K562 (cell line): ENCODE results near the gene VPS11. TPM values are rescaled to one million over a fixed set of nuclear protein-coding genes. Genes with fewer than 3 reads are reported as not detected.

ENCODE experiments used
- ATAC-seq: fragments of 200-7000 bp; cut with Tn5 transposase; 3 replicates; pipeline ENCODE4 v1.9.1; 2020; ENCODE audit warnings: moderate library complexity
- BruUV-seq: library from RNA; stranded (reverse); fragments of 400-500 nt; replicated peaks from 2 replicates; lab custom pipeline; 2021; lab: Mats Ljungman, UMichigan
- CTCF ChIA-PET: fragments of 300-600 bp; formaldehyde crosslinking; extraction: SDS; loops from one replicate; lab custom pipeline; 2021; ENCODE audit warnings: low intra/inter-chr PET ratio; lab: Yijun Ruan, JAX
- POLR2A ChIA-PET: fragments of 300-600, 350-650 bp; sonication (Branson Sonifier 250); formaldehyde crosslinking; extraction: SDS; loops from one replicate; lab custom pipeline; 2021; ENCODE audit warnings: antibody characterized with exemption, inconsistent platforms; lab: Yijun Ruan, JAX
- DNase-seq, 4 experiments: peaks; one replicate each; pipeline versions ENCODE4 v3.0.0 to v3.0.0-alpha.2; 2011 to 2018; ENCODE audit warnings: low spot score in 3 of 4, mixed read lengths in 3 of 4; ENCODE audit errors: extremely low read depth in 1 of 4
- FAIRE-seq: peaks from 2 replicates; lab custom pipeline; 2011; peaks lifted over from hg19 to GRCh38; lab: Jason Lieb, UNC
- H2AFZ ChIP-seq: 2 replicates; pipeline ENCODE4 v1.6.0; 2011; ENCODE audit warnings: low read depth, low read length, control low read depth, inconsistent platforms
- H3K27ac ChIP-seq: fragments of 200-600 bp; 3 replicates; pipeline ENCODE4 v1.8.0; 2011; ENCODE audit warnings: low read depth, mild to moderate bottlenecking, control low read depth, inconsistent platforms, low read length, moderate library complexity, mixed read lengths; ENCODE audit errors: extremely low read depth
- H3K27me3 ChIP-seq, 2 experiments: fragments of 300-600 bp in 1 of 2; 2 replicates in 1 of 2; 3 replicates in 1 of 2; pipeline versions ENCODE4 v1.6.0 to v1.8.0; 2011; ENCODE audit warnings: inconsistent platforms in 2 of 2, low read length in 2 of 2, mild to moderate bottlenecking in 1 of 2, mixed read lengths in 1 of 2, moderate library complexity in 1 of 2; ENCODE audit not compliant: control insufficient read depth in 2 of 2, insufficient read depth in 2 of 2
- H3K36me3 ChIP-seq: fragments of 300-600 bp; 3 replicates; pipeline ENCODE4 v1.8.0; 2011; ENCODE audit warnings: mild to moderate bottlenecking, low read length, inconsistent platforms; ENCODE audit not compliant: control insufficient read depth, insufficient read depth
- H3K4me1 ChIP-seq, 2 experiments: fragments of 200-600 bp in 1 of 2; replicated peaks in 1 of 2; 2 replicates in 1 of 2; 3 replicates in 1 of 2; pipeline versions ENCODE4 v1.5.1 to v1.8.0; 2011; ENCODE audit warnings: inconsistent platforms in 2 of 2, low read length in 2 of 2, mild to moderate bottlenecking in 1 of 2, mixed read lengths in 1 of 2, moderate library complexity in 1 of 2; ENCODE audit not compliant: control insufficient read depth in 2 of 2, insufficient read depth in 2 of 2
- H3K4me2 ChIP-seq: 2 replicates; pipeline ENCODE4 v1.6.1; 2011; ENCODE audit warnings: low read length, control low read depth, inconsistent platforms, mixed read lengths; ENCODE audit not compliant: insufficient read depth
- H3K4me3 ChIP-seq: fragments of 200-600 bp; sonication (generic), shearing (Covaris generic); 2 replicates; pipeline ENCODE4 v1.5.1; 2016; ENCODE audit warnings: control low read depth, inconsistent platforms
- H3K79me2 ChIP-seq: fragments of 200-600 bp; 3 replicates; pipeline ENCODE4 v1.8.0; 2011; ENCODE audit warnings: low read length, inconsistent platforms; ENCODE audit not compliant: control insufficient read depth, insufficient read depth
- H3K9ac ChIP-seq, 2 experiments: 2 replicates each; pipeline versions ENCODE4 v1.6.0 to v1.6.1; 2011; ENCODE audit warnings: low read depth in 2 of 2, low read length in 2 of 2, control low read depth in 1 of 2, inconsistent platforms in 1 of 2, mild to moderate bottlenecking in 1 of 2, mixed read lengths in 1 of 2; ENCODE audit not compliant: insufficient read depth in 1 of 2
- H3K9me1 ChIP-seq: one replicate; pipeline ENCODE4 v1.6.0; 2011; ENCODE audit warnings: inconsistent platforms, mild to moderate bottlenecking, low read length, moderate library complexity; ENCODE audit not compliant: control insufficient read depth, insufficient read depth
- H3K9me3 ChIP-seq: replicated peaks from 2 replicates; pipeline ENCODE4 v1.5.1; 2011; ENCODE audit warnings: low read depth, low read length, inconsistent platforms; ENCODE audit not compliant: control insufficient read depth, insufficient read depth
- H4K20me1 ChIP-seq: replicated peaks from 2 replicates; pipeline ENCODE4 v1.6.1; 2011; ENCODE audit warnings: low read length, inconsistent platforms, mixed read lengths; ENCODE audit not compliant: control insufficient read depth, insufficient read depth
- CREBBP ChIP-seq: IDR thresholded peaks from one replicate; pipeline ENCODE4 v1.6.1; 2012; ENCODE audit warnings: low read depth, mild to moderate bottlenecking, control low read depth, inconsistent platforms, low read length
- DMBX1 ChIP-seq: fragments of 250-450 bp; sonication (Bioruptor Pico); IDR thresholded peaks from 2 replicates; pipeline ENCODE4 v1.8.0; 2022; ENCODE audit warnings: inconsistent platforms, mild to moderate bottlenecking, moderate library complexity, borderline replicate concordance
- IFI16 ChIP-seq: fragments of 250-450 bp; sonication (Bioruptor Pico); IDR thresholded peaks from 2 replicates; pipeline ENCODE4 v2.1.2; 2022; ENCODE audit warnings: mild to moderate bottlenecking, inconsistent platforms
- NR1H2 ChIP-seq: sonication (generic); formaldehyde crosslinking; IDR thresholded peaks from 2 replicates; pipeline ENCODE4 v1.4.0; 2020; ENCODE audit warnings: mild to moderate bottlenecking, missing genetic modification reagents
- PHTF2 ChIP-seq: fragments of 250-450 bp; sonication (Bioruptor Pico); IDR thresholded peaks from 2 replicates; pipeline ENCODE4 v1.5.0; 2021; ENCODE audit warnings: mild to moderate bottlenecking
- RAD21 ChIP-seq, 2 experiments: fragments of 250-450 bp in 1 of 2; fragments of 450-650 bp in 1 of 2; sonication (Bioruptor Pico) in 1 of 2; formaldehyde crosslinking in 1 of 2; IDR thresholded peaks in 1 of 2; conservative IDR thresholded peaks in 1 of 2; 2 replicates each; pipeline versions ENCODE4 v1.4.0 to v1.8.0; 2020 to 2022; ENCODE audit warnings: mild to moderate bottlenecking in 2 of 2, moderate library complexity in 1 of 2
- SNAPC5 ChIP-seq: fragments of 250-450 bp; sonication (Bioruptor Pico); IDR thresholded peaks from 2 replicates; pipeline ENCODE4 v1.8.0; 2021; ENCODE audit warnings: moderate library complexity, mild to moderate bottlenecking, inconsistent platforms
- SOX6 ChIP-seq: fragments of 450-650 bp; IDR thresholded peaks from 2 replicates; pipeline ENCODE4 v1.6.1; 2014; ENCODE audit warnings: mild to moderate bottlenecking
- TFE3 ChIP-seq: fragments of 450-650 bp; formaldehyde crosslinking; IDR thresholded peaks from 2 replicates; pipeline ENCODE4 v1.4.0; 2020; ENCODE audit warnings: mild to moderate bottlenecking, mixed read lengths
- TRIM24 ChIP-seq, 2 experiments: fragments of 450-650 bp; IDR thresholded peaks; 2 replicates each; pipeline ENCODE4 v1.6.1; 2016
- YBX1 ChIP-seq: fragments of 450-650 bp; IDR thresholded peaks from 2 replicates; pipeline ENCODE4 v1.7.1; 2016; ENCODE audit warnings: mild to moderate bottlenecking
- ZBTB7A ChIP-seq: IDR thresholded peaks from 2 replicates; pipeline ENCODE4 v1.6.1; 2011; ENCODE audit warnings: low read depth, mild to moderate bottlenecking, low read length, moderate library complexity, borderline replicate concordance; ENCODE audit not compliant: control insufficient read depth
- ZFP91 ChIP-seq: sonication (generic); formaldehyde crosslinking; IDR thresholded peaks from 2 replicates; pipeline ENCODE4 v1.8.0; 2022; ENCODE audit warnings: mild to moderate bottlenecking, missing genetic modification reagents
- ZNF121 ChIP-seq: sonication (generic); formaldehyde crosslinking; conservative IDR thresholded peaks from 2 replicates; pipeline ENCODE4 v1.8.0; 2022; ENCODE audit warnings: missing genetic modification reagents
- ZNF449 ChIP-seq: fragments of 250-450 bp; sonication (Bioruptor Pico); IDR thresholded peaks from 2 replicates; pipeline ENCODE4 v1.8.0; 2022; ENCODE audit warnings: moderate library complexity, mild to moderate bottlenecking, inconsistent platforms
- ZNF551 ChIP-seq: fragments of 250-450 bp; sonication (Bioruptor Pico); IDR thresholded peaks from 2 replicates; pipeline ENCODE4 v1.5.0; 2021; ENCODE audit warnings: mild to moderate bottlenecking, moderate library complexity
- ZNF79 ChIP-seq: fragments of 250-450 bp; sonication (Bioruptor Pico); IDR thresholded peaks from 2 replicates; pipeline ENCODE4 v1.4.0; 2020; ENCODE audit warnings: low read depth, mild to moderate bottlenecking, moderate library complexity
- WGBS: fragments of 100-300 bp; shearing (Covaris generic); methylation state at CpG from one replicate; pipeline ENCODE4 v1.1.6; 2016; ENCODE audit warnings: low coverage, mixed read lengths; ENCODE audit not compliant: insufficient coverage; ENCODE audit errors: missing lambda C conversion rate; 5-methylcytosine and 5-hydroxymethylcytosine counted together
- in situ Hi-C: fragments of 300-500 bp; cut with MboI; formaldehyde crosslinking; loops from 4 replicates; pipeline ENCODE4 v1.15.0; 2018; ENCODE audit warnings: inconsistent platforms, mixed read lengths
- intact Hi-C: fragments of 100-400 bp; cut with micrococcal nuclease; formaldehyde crosslinking; loops from 2 replicates; pipeline ENCODE4 v1.14.2; 2022
- polyA plus RNA-seq, 8 experiments: library from polyadenylated mRNA; depleted of rRNA in 4 of 8; stranded (reverse) in 5 of 8; unstranded in 3 of 8; fragments of >200 nt; fragmentation: Nextera tagmentation in 2 of 8; fragmentation: Illumina TruSeq in 1 of 8; extraction: Ambion mirVana in 2 of 8; extraction: Trizol in 1 of 8; gene quantifications; 2 replicates each; pipeline versions ENCODE4 v1.2.1 to v1.2.3, GENCODE V29; 2011 to 2014; ENCODE audit warnings: inconsistent platforms in 1 of 8, missing spikeins in 1 of 8
- total RNA-seq, 7 experiments: library from RNA; depleted of rRNA in 6 of 7; stranded (reverse); fragments of >200 nt in 6 of 7; fragmentation: Illumina TruSeq in 2 of 7; extraction: Trizol in 2 of 7; gene quantifications; 2 replicates each; pipeline versions ENCODE4 v1.2.1 to v1.2.3, GENCODE V29; 2011 to 2021; ENCODE audit warnings: low replicate concordance in 1 of 7

VPS11 gene
- total and polyA plus RNA-seq, 9 of the 15 experiments (the other 6 are each of a cell fraction or from before 2014, with no cell fraction given), result 14.1 to 35.5 (median 27.5) TPM

- no peak for TF ChIP-seq ZFP91
- TF ChIP-seq ZNF551, result no peak
These were observed 50.6 kb downstream of the VPS11 start (continued) for GRCh38 chr11:119118227-119118626.

GRCh38 chr11:119118946-119119345 lies 51.3 kb downstream of the VPS11 start:
- CTCF ChIA-PET, result no interaction called here
- WGBS, result 100% methylated on average over 1 of the region's 1 CpG

More at GRCh38 chr11:119118946-119119345, 51.3 kb downstream of the VPS11 start:
- Histone ChIP-seq H3K4me2 (no peak overlapping the region), H4K20me1 (no peaks in the 10 kb centered on the region), H3K9ac (no peak overlapping the region), H3K27ac (no peak overlapping the region), H3K4me3 (no peak overlapping the region), H3K36me3 (peaks cover 52% of the 10 kb centered on the region), H3K9me3 (no peaks in the 10 kb centered on the region), H3K27me3 (no peaks in the 10 kb centered on the region), H2AFZ (no peak overlapping the region), H3K79me2 (peaks cover 24% of the 10 kb centered on the region), H3K9me1 (no peaks in the 10 kb centered on the region), H3K4me1 (peaks cover 20 to 21% of the 10 kb centered on the region in 2 experiments)
- FAIRE-seq (no peak), DNase-seq (no peak), ATAC-seq (no peak)
- no TSS peak for BruUV-seq
- intact Hi-C loops (no loop called here), in situ Hi-C loops (no loop called here)
- POLR2A ChIA-PET, result interaction anchor here (1.2 to 1.8 kb wide), 3 partner anchors 9 to 24 kb away, joined by 3 to 10 read pairs (median 6); partner anchors contain the start of gene C2CD2L
- TF ChIP-seq YBX1 (no peak), SNAPC5 (no peak), TRIM24 (IDR thresholded peaks at IDR 0.05) (no peak), TFE3 (CRISPR knock-in tag) (no peak), ZNF121 (CRISPR knock-in tag) (no peak), ZNF79 (CRISPR knock-in tag) (no peak), RAD21 (CRISPR knock-in tag; conservative IDR thresholded peaks at IDR 0.05 in 1 of 2, IDR thresholded peaks at IDR 0.05 in 1 of 2) (no peak), ZBTB7A (no peak), PHTF2 (CRISPR knock-in tag) (no peak), CREBBP (no peak), NR1H2 (CRISPR knock-in tag) (no peak), SOX6 (no peak), ZNF449 (no peak), IFI16 (CRISPR knock-in tag) (no peak), DMBX1 (CRISPR knock-in tag) (no peak)
